COLO668 (cell line): ENCODE data around the gene LMAN1.
A peak's percentile ranks its signal among the peaks of the same experiment; 100 is the strongest.

Source experiments
- DNase-seq: peaks from one replicate; lab custom pipeline; 2025; ENCODE audit not compliant: unreplicated experiment; lab: John Stamatoyannopoulos, UW

Gene LMAN1

GRCh38 chr18:59358712-59359575, at the start of gene LMAN1:
Gene LMAN1 (minus strand): TSS chr18:59359265. CDS start chr18:59359244, 21 bp downstream.
- peak; percentile 98 for DNase-seq

GRCh38 chr18:59402432-59403090, 43.5 kb upstream of the LMAN1 start:
- peak; percentile 92 for DNase-seq

- no peak for DNase-seq
These were observed 41.3 kb upstream of the LMAN1 start for GRCh38 chr18:59400407-59400806.

- no peak for DNase-seq
These were observed 36.4 kb upstream of the LMAN1 start for GRCh38 chr18:59395226-59396175.

GRCh38 chr18:59393381-59393780, 34.3 kb upstream of the LMAN1 start:
- no peak for DNase-seq

- no peak for DNase-seq
These were observed 29.8 kb upstream of the LMAN1 start for GRCh38 chr18:59388817-59389216.

GRCh38 chr18:59387687-59388565, 28.9 kb upstream of the LMAN1 start:
- peak; percentile 55 for DNase-seq

- DNase-seq, result no peak
These were observed 28.0 kb upstream of the LMAN1 start for GRCh38 chr18:59386909-59387686.

- DNase-seq, result no peak
These were observed 26.1 kb upstream of the LMAN1 start for GRCh38 chr18:59385191-59385590.

- DNase-seq, result peak; percentile 81
These were observed 24.8 kb upstream of the LMAN1 start for GRCh38 chr18:59383851-59384250.

GRCh38 chr18:59382383-59382782, 23.3 kb upstream of the LMAN1 start:
- DNase-seq, result no peak

- DNase-seq, result no peak
These were observed 22.9 kb upstream of the LMAN1 start for GRCh38 chr18:59381949-59382348.

- DNase-seq, result no peak
These were observed 21.6 kb upstream of the LMAN1 start for GRCh38 chr18:59380706-59381105.

GRCh38 chr18:59379772-59380522, 20.9 kb upstream of the LMAN1 start:
- DNase-seq, result no peak

- DNase-seq, result no peak
These were observed 18.7 kb upstream of the LMAN1 start for GRCh38 chr18:59377613-59378337.

GRCh38 chr18:59376351-59376935, 17.4 kb upstream of the LMAN1 start:
- no peak for DNase-seq

- no peak for DNase-seq
These were observed 15.1 kb upstream of the LMAN1 start for GRCh38 chr18:59374128-59374527.

GRCh38 chr18:59372975-59373374, 13.9 kb upstream of the LMAN1 start:
- no peak for DNase-seq
